Keratinocyte (primary cell): Measurements from ENCODE around the gene DPY19L1. TPM values are rescaled to one million over a fixed set of nuclear protein-coding genes. Genes with fewer than 3 reads are reported as not detected.

ENCODE experiments used
- DNase-seq: peaks from one replicate; pipeline ENCODE4 v3.0.0-alpha.2; 2011; ENCODE audit warnings: low read depth, missing footprints, low spot score
- FAIRE-seq: peaks from 2 replicates; lab custom pipeline; 2011; peaks lifted over from hg19 to GRCh38; lab: Jason Lieb, UNC
- H2AFZ ChIP-seq: 2 replicates; pipeline ENCODE4 v1.6.0; 2012; ENCODE audit warnings: low read length, control low read depth, inconsistent platforms; ENCODE audit not compliant: control insufficient read depth
- H3K27ac ChIP-seq: 2 replicates; pipeline ENCODE4 v1.5.1; 2011; ENCODE audit warnings: low read length; ENCODE audit not compliant: control insufficient read depth, insufficient read depth
- H3K27me3 ChIP-seq: 3 replicates; pipeline ENCODE4 v1.6.0; 2011; ENCODE audit warnings: low read length; ENCODE audit not compliant: control insufficient read depth, insufficient read depth; ENCODE audit errors: extremely low read depth
- H3K36me3 ChIP-seq, 2 experiments: 2 replicates in 1 of 2; 3 replicates in 1 of 2; pipeline ENCODE4 v1.5.1; 2011; ENCODE audit warnings: low read length in 2 of 2, mild to moderate bottlenecking in 1 of 2; ENCODE audit not compliant: control insufficient read depth in 2 of 2, insufficient read depth in 2 of 2; ENCODE audit errors: extremely low read depth in 1 of 2
- H3K4me1 ChIP-seq: 3 replicates; pipeline ENCODE4 v1.5.1; 2011; ENCODE audit warnings: low read length; ENCODE audit not compliant: control insufficient read depth, insufficient read depth; ENCODE audit errors: extremely low read depth
- H3K4me2 ChIP-seq: 3 replicates; pipeline ENCODE4 v1.6.0; 2011; ENCODE audit warnings: low read depth, low read length; ENCODE audit not compliant: control insufficient read depth, insufficient read depth; ENCODE audit errors: extremely low read depth
- H3K4me3 ChIP-seq, 3 experiments: fragments of 200-600 bp in 1 of 3; sonication (generic) in 1 of 3; 2 replicates in 2 of 3; 3 replicates in 1 of 3; pipeline ENCODE4 v1.5.1; 2011 to 2016; ENCODE audit warnings: low read length in 3 of 3, mild to moderate bottlenecking in 3 of 3, control low read depth in 2 of 3, inconsistent platforms in 1 of 3, low read depth in 1 of 3, mixed read lengths in 1 of 3, mixed run types in 1 of 3, moderate library complexity in 1 of 3; ENCODE audit not compliant: control insufficient read depth in 2 of 3, insufficient read depth in 2 of 3; ENCODE audit errors: extremely low read depth in 1 of 3
- H3K79me2 ChIP-seq: 2 replicates; pipeline ENCODE4 v1.6.0; 2012; ENCODE audit warnings: low read length; ENCODE audit not compliant: control insufficient read depth, insufficient read depth
- H3K9ac ChIP-seq: 3 replicates; pipeline ENCODE4 v1.6.0; 2011; ENCODE audit warnings: low read length; ENCODE audit not compliant: control insufficient read depth, insufficient read depth; ENCODE audit errors: extremely low read depth
- H3K9me1 ChIP-seq: 3 replicates; pipeline ENCODE4 v1.6.0; 2011; ENCODE audit warnings: low read length; ENCODE audit not compliant: control insufficient read depth, insufficient read depth; ENCODE audit errors: extremely low read depth
- H3K9me3 ChIP-seq: 2 replicates; pipeline ENCODE4 v1.5.1; 2012; ENCODE audit warnings: low read depth, low read length; ENCODE audit not compliant: control insufficient read depth
- H4K20me1 ChIP-seq: 3 replicates; pipeline ENCODE4 v1.6.0; 2011; ENCODE audit warnings: low read length; ENCODE audit not compliant: control insufficient read depth, insufficient read depth; ENCODE audit errors: extremely low read depth
- EZH2 ChIP-seq: IDR thresholded peaks from one replicate; pipeline ENCODE4 v1.6.1; 2012; ENCODE audit warnings: inconsistent platforms, mild to moderate bottlenecking, low read length, moderate library complexity
- dilution Hi-C: fragments of 300-500 bp; cut with MboI; formaldehyde crosslinking; loops from one replicate; pipeline ENCODE4 v1.7.0; 2020; ENCODE audit warnings: low sequenced_read_pairs; ENCODE audit not compliant: extremely low pct_ligation_motif_present
- polyA plus RNA-seq, 5 experiments: library from polyadenylated mRNA; depleted of rRNA in 3 of 5; stranded (reverse) in 3 of 5; stranded (forward) in 1 of 5; unstranded in 1 of 5; fragments of >200 nt; gene quantifications; 1 replicate in 1 of 5; 2 replicates in 3 of 5; 3 replicates in 1 of 5; pipeline versions ENCODE4 v1.2.1 to v1.2.3, GENCODE V29; 2011 to 2012; ENCODE audit warnings: missing spikeins in 2 of 5, low read depth in 1 of 5, low replicate concordance in 1 of 5
- TF ChIP-seq, protein P1 (sequence below), 3 experiments: IDR thresholded peaks in 1 of 3; conservative IDR thresholded peaks in 1 of 3; optimal IDR thresholded peaks in 1 of 3; 2 replicates in 2 of 3; 3 replicates in 1 of 3; pipeline versions ENCODE3 to v1.5.1; 2011; ENCODE audit warnings: low read length in 3 of 3, mild to moderate bottlenecking in 3 of 3, moderate library complexity in 2 of 3, control low read depth in 1 of 3, inconsistent platforms in 1 of 3; ENCODE audit not compliant: insufficient read depth in 2 of 3; ENCODE audit errors: extremely low read depth in 1 of 3

DPY19L1 gene
- polyA plus RNA-seq, 1 donor (not counting 4 experiments of a cell fraction or from before 2014, with no cell fraction given) = 29.2 TPM

DNA sequence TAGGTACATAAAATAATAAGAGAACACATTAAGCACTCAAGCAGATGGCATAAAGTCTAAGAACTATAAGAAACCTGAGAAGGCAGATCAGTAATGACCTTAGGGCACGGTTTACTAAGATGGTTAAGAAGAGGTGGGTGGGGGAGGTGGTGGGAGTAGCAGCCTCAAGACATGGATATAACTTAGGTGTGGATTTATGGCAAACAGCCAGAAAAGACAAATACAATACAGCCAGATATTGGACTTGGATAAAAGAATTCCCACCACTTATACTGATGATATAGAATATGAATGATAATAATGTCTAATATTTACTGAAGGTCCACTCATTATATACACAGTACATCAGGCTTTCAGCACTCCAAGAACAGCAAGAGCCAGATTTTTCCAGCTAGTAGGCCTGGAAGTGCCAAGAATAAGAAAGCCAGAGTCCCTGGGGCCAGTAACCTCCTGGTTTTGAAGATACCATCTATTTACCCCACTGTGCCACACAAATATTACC lies 11.9 kb downstream of the DPY19L1 start:
- Histone ChIP-seq H3K36me3 (no peaks in the 10 kb centered on the region), H4K20me1 (no peaks in the 10 kb centered on the region), H3K9ac (no peak overlapping the region), H2AFZ (no peak overlapping the region), H3K27me3 (no peaks in the 10 kb centered on the region), H3K4me2 (no peak overlapping the region), H3K27ac (no peak overlapping the region), H3K9me3 (no peaks in the 10 kb centered on the region), H3K4me1 (peaks cover 17% of the 10 kb centered on the region), H3K4me3 (no peak overlapping the region), H3K79me2 (peaks cover 36% of the 10 kb centered on the region), H3K9me1 (no peaks in the 10 kb centered on the region)
- dilution Hi-C loops = no loop called here
- no peak for DNase-seq
- TF ChIP-seq, protein P1, sequence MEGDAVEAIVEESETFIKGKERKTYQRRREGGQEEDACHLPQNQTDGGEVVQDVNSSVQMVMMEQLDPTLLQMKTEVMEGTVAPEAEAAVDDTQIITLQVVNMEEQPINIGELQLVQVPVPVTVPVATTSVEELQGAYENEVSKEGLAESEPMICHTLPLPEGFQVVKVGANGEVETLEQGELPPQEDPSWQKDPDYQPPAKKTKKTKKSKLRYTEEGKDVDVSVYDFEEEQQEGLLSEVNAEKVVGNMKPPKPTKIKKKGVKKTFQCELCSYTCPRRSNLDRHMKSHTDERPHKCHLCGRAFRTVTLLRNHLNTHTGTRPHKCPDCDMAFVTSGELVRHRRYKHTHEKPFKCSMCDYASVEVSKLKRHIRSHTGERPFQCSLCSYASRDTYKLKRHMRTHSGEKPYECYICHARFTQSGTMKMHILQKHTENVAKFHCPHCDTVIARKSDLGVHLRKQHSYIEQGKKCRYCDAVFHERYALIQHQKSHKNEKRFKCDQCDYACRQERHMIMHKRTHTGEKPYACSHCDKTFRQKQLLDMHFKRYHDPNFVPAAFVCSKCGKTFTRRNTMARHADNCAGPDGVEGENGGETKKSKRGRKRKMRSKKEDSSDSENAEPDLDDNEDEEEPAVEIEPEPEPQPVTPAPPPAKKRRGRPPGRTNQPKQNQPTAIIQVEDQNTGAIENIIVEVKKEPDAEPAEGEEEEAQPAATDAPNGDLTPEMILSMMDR (optimal IDR thresholded peaks at IDR 0.05 in 1 of 3, IDR thresholded peaks at IDR 0.05 in 1 of 3, conservative IDR thresholded peaks at IDR 0.05 in 1 of 3; ENCODE audit: extremely low read depth in 1 of 3, insufficient read depth in 2 of 3, low read length in 3 of 3) = no peak
- TF ChIP-seq EZH2 = no peak
- no peak for FAIRE-seq

DNA sequence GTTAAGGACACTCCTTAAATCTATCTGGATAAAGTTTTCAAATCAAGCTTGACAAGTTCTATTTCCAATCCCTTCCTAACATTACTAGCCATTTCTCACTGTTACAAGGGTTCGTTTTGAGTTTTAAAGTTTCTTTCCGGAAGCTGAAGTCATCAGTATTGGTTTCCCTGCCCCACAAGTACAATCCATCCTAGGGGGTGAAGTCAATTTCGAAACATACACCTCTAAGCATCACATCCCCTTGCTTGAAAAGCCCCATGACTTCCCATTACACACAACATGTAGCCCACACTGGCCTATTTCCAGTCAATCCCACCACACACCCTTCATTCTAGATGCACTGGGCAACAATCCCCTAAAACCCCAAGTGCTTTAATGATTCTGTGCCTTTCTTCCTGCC lies 13.0 kb downstream of the DPY19L1 start:
- H2AFZ ChIP-seq = no peak overlapping the region
- dilution Hi-C loops = no loop called here
- no peak for TF ChIP-seq EZH2
- TF ChIP-seq, protein P1 (optimal IDR thresholded peaks at IDR 0.05 in 1 of 3, IDR thresholded peaks at IDR 0.05 in 1 of 3, conservative IDR thresholded peaks at IDR 0.05 in 1 of 3; ENCODE audit: extremely low read depth in 1 of 3, insufficient read depth in 2 of 3, low read length in 3 of 3) = no peak
- H4K20me1 ChIP-seq = no peaks in the 10 kb centered on the region
- no peak overlapping the region for H3K27ac ChIP-seq
- no peaks in the 10 kb centered on the region for H3K9me1 ChIP-seq
- H3K4me2 ChIP-seq = no peak overlapping the region
- no peaks in the 10 kb centered on the region for H3K36me3 ChIP-seq
- H3K79me2 ChIP-seq = peaks cover 32% of the 10 kb centered on the region
- H3K27me3 ChIP-seq = no peaks in the 10 kb centered on the region
- DNase-seq (no peak), FAIRE-seq (no peak)
- H3K4me1 ChIP-seq = peaks cover 17% of the 10 kb centered on the region
- H3K4me3 ChIP-seq = no peak overlapping the region
- no peaks in the 10 kb centered on the region for H3K9me3 ChIP-seq
- H3K9ac ChIP-seq = no peak overlapping the region
